Endometrium (tissue), 2 donors: Measurements from ENCODE around the gene PHLDB2.

Experiments used
- FAIRE-seq: peaks from 2 replicates; lab custom pipeline; 2012; peaks lifted over from hg19 to GRCh38; lab: Jason Lieb, UNC
- donor health status: control.
- donor health status: control.

PHLDB2 gene

GRCh38 chr3:111851511-111851954 is 7.5 kb upstream of the PHLDB2 start:
- no peak for FAIRE-seq

GRCh38 chr3:111852540-111852939 is 6.5 kb upstream of the PHLDB2 start:
- no peak for FAIRE-seq

GRCh38 chr3:111853068-111853467 is 6.0 kb upstream of the PHLDB2 start:
- FAIRE-seq, result no peak

GRCh38 chr3:111854990-111855389 is 4.1 kb upstream of the PHLDB2 start:
- no peak for FAIRE-seq

GRCh38 chr3:111856501-111856900 is 2.6 kb upstream of the PHLDB2 start:
- FAIRE-seq, result no peak

GRCh38 chr3:111857474-111857873 is 1.6 kb upstream of the PHLDB2 start:
- FAIRE-seq, result no peak

- FAIRE-seq, result no peak
These were observed 423 bp upstream of the PHLDB2 start for GRCh38 chr3:111858642-111859041.

- no peak for FAIRE-seq
These were observed 1.2 kb downstream of the PHLDB2 start for GRCh38 chr3:111859974-111860859.

DNA sequence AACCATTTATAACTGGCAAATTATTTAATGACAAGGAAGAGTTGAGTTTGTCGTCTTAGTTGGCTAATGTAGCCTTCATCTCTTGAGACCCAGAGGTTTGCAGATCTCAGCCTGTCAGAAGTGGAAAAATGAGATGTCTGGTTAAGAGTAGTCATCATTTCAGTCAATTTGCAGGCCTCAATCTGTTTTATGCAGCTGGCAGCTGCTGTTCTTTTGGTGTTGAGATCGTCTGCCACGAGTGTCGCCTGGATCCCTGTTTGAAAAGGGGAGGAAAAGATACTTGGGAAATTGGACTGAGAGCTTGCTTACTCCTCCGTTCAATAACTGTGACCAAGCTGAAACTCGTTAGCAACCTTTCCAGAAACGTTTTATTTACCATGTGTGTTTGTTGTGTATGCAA is 2.3 kb downstream of the PHLDB2 start:
- no peak for FAIRE-seq

DNA sequence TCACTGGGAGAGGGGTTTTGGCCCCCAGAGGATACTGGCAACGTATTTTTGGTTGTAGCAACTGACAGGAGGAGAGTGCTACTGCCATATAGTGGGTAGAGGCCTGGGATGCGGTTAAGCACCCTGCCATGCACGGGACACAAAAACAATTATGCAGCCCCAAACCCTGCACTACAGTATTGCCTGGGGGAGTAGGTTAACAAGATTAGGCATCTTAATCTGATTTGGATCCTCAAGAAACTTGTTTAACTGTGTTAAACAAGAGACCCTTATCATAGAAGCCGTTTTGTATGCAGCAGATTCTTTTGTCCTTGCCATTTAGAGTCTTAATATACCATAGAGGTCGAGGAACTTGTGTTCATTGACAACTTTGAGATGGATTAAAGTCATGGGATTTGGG is 3.4 kb downstream of the PHLDB2 start:
- FAIRE-seq, result no peak

- no peak for FAIRE-seq
These were observed 3.9 kb downstream of the PHLDB2 start for GRCh38 chr3:111862974-111863373.

- FAIRE-seq, result no peak
These were observed 5.1 kb downstream of the PHLDB2 start for GRCh38 chr3:111863942-111864694.

DNA sequence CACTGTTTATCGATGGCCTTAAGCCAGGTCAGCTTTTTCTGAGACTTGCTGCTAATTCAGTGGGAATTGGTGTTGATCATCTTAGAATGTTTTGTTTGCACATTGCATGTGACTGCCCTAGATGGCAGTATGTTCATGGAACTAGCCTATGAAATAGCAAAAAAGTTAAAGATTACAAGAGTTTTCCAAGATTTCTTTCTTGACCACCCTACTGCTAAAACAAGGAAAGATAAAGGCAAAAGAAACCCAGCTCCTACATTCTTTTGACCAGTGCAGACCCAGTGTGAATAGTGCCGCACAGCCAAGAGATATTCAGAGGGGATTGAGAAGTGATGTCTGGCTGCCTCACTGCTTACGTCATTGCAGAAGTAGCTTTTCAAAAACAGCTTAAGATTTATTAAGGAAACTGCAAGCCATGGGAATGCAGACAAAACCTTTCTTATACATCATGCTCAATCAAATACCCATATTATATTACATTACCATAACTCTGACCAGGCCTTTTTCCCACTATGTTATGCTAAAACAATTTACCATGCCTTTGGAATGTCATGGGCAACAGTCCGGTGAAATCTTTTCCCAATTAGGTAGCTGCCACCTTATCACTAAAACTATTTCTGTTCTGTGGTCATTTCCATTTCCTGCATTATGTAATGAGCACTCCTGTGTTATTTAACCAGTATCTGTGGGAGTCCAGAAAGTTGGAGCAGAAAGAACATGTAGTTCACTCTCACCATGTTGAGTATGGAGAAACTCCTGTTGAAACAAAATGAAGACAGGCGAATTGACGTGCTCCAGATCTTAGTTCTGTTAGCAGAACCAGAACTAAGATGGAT is 6.0 kb downstream of the PHLDB2 start:
- FAIRE-seq, result no peak

DNA sequence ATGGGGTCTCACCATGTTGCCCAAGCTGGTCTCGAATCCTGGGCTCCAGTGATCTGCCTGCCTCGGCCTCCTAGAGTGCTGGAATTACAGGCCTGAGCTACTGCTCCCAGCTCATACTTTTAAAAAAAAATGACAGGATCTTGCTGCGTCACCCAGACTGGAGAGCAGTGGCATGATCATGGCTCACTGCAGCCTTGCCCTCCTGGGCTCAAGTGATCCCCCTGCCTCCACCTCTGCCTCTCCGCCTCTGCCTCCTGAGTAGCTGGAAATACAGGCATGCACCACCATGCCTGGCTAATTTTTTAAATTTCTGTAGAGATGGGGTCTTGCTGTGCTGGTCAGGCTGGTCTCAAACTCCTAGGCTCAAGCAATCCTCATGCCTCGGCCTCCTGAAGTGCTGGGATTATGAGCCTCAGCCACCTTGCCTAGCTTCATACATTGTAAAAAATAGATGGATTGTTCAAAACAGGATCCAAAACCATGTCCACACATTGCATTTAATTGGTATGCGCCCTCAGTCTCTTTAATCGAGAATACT is 8.9 kb downstream of the PHLDB2 start:
- no peak for FAIRE-seq

DNA sequence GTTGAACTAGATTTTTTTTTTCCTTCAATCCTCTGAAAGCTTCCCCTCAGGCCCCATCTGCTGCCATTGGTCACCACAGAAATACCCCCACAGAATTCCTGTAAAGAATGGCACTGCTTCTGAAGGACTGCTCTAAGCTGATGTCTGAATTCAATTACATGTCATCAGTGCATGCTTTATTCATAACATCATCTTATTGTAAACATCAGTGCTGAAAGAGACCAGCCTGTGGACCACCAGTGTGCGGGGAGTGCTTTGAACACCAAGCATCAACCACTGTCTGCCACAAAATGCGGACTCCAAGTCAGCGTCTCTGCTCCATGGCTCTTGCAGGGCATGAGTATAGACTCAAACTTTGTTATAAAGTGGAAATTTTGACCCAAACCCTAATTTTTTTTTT is 11.6 kb downstream of the PHLDB2 start:
- no peak for FAIRE-seq

DNA sequence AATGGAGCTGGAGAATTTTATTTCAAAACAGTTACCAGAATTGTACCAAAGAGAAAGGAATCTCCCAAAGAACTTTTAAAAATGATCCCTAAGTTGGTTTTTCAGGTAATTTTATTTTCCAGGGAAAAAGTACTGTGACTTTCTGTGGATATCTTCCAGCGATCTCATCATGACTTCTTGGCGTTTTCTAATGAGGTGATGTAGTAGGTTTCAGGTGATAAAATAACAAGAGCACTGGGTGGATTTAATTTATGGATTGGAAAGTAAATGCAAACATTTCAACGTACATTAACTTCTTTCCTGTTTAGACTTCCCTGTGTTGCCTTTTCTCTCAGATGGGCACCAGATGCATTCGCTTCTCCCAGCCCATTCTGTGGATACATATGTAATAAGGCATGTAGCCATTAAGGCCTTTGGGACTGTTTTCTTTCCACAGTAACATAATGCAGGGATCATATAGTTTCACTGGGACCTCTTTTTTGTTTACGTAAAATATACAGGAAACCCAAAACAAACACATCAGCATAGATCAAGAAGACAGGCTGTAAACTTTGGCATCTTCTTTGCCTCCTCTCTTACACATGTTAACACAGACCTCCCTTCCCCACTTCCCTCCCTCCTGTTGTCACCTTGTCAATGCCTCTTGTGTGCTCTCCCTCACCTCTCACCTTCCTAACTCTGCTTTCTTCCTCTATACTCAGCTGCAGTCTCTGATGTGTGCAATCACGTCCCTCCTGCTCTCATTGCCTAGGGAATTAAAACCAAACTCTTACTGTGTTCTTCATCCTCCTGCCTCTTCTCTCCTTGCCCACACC is 13.0 kb downstream of the PHLDB2 start:
- FAIRE-seq, result no peak

DNA sequence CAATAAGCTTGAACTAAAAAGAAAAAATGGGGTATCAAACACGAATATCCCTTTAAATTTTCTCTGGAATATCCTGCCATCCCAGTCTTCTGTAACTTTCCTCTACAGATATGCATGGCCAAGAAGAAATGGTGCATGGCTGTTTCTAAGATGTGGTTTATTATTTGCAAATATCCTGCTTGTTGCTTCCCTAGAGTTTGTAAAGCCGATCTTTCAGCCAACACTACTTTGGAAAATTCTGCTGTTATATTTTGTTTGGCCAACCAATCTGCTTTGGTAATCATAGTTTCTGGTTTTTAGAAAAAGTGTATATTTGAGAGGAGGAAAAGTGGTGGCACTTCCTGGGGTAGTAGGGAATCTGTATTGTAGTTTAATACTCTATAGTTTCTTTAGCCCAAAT is 13.9 kb downstream of the PHLDB2 start:
- FAIRE-seq, result no peak

- FAIRE-seq, result no peak
These were observed 15.2 kb downstream of the PHLDB2 start for GRCh38 chr3:111874177-111874820.

GRCh38 chr3:111881480-111881879 is 22.4 kb downstream of the PHLDB2 start:
- FAIRE-seq, result no peak

DNA sequence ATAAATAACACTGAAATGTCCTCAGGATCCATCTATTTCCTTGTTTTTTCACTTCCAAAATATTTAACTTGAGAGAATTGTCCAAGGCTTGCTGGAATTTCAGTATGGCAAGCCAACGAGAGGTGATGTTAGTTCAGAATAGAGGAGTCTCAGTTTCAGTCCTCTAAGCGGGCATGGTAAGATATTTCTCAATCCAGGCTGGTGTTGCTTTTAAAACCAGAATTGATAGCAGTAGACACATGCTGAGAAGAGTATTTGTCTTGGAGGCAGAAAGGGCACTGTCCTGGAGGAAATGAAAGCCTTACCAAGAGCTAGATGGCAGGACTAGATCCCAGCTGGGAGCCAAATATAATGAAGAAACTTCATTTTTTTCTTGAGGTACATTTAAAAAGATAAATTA is 23.1 kb downstream of the PHLDB2 start:
- no peak for FAIRE-seq

DNA sequence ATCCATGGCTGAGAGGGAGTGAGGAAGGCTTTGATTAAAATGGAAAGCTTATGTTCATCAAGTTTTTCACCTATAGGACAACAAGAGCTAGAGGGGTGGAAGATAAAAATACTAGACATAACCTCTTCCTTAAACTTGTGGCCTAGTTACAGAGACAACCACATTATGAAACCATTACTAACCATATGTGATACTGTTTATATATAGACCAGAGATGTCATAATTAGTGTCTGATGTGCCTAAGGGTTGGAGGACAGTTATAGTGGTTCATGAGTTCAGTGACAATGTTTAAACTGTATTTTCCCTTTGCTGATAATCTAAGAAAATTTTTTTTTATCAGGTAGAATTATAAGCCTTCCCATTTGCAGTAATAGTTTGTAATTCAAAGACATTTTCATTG is 23.7 kb downstream of the PHLDB2 start:
- FAIRE-seq, result no peak
